Measurements from ENCODE around the gene MKRN1. TPM values are rescaled to one million over a fixed set of nuclear protein-coding genes. Genes with fewer than 3 reads are reported as not detected.

MKRN1 gene
- total RNA-seq, 1 experiment from 2014 or later = 182 TPM

- CTCF ChIA-PET = interaction anchor here (0.6 to 1.5 kb wide), 3 partner anchors 36 to 802 kb away, joined by 4 to 7 read pairs (median 5); no protein-coding TSS in a partner anchor
- peak; percentile 35 to 68 for DNase-seq
- no peak overlapping the region for H2AFZ ChIP-seq
- H3F3A ChIP-seq (ENCODE audit: insufficient read depth, low read depth) = peaks cover 22% of the 10 kb centered on the region; the same call in 1 of the 2 replicates
- no peaks in the 10 kb centered on the region for H3K9me3 ChIP-seq (ENCODE audit: insufficient read depth, low read depth)
- no peak overlapping the region for H3K4me3 ChIP-seq
- no TSS peak for BruUV-seq (replicated peaks)
- H3K9me2 ChIP-seq (ENCODE audit: insufficient read depth) = no peaks in the 10 kb centered on the region
- intact Hi-C loops (cut with micrococcal nuclease; ENCODE audit: unreplicated experiment) = loop anchor here (1.0 to 10.0 kb wide), 4 partner anchors 42 to 449 kb away; partner anchors contain the start of gene BRAF
- no peaks in the 10 kb centered on the region for H3K27me3 ChIP-seq (ENCODE audit: insufficient read depth, low read depth)
- peak; percentile 83 for TF ChIP-seq CTCF (conservative IDR thresholded peaks at IDR 0.05)
- no peak for TF ChIP-seq EZH2 (IDR thresholded peaks at IDR 0.05; ENCODE audit: low read depth)
- H3K4me2 ChIP-seq = peak overlapping the region; percentile 99
- H3K36me3 ChIP-seq (ENCODE audit: low read depth) = 0 out of 2 replicates have a peak, but pooled peaks cover 2% of the 10 kb centered on the region
- peaks cover 26% of the 10 kb centered on the region for H3K4me1 ChIP-seq (replicated peaks; ENCODE audit: insufficient read depth)
- POLR2A ChIA-PET (ENCODE audit: unreplicated experiment) = no interaction called here
- peaks cover 80% of the 10 kb centered on the region for H3K79me2 ChIP-seq (ENCODE audit: low read depth)
- H4K20me1 ChIP-seq (ENCODE audit: insufficient read depth) = peaks cover 71% of the 10 kb centered on the region
- H3K27ac ChIP-seq = no peak overlapping the region
Observed at GRCh38 chr7:140475747-140476333, 3.5 kb downstream of the MKRN1 start.

GRCh38 chr7:140463111-140463510 lies 16.2 kb downstream of the MKRN1 start:
- ChIA-PET CTCF (no interaction called here), POLR2A (ENCODE audit: unreplicated experiment) (interaction anchor here (0.7 kb wide), 1 partner anchor 253 kb away, joined by 4 read pairs; no protein-coding TSS in a partner anchor)
- no peaks in the 10 kb centered on the region for H3K27me3 ChIP-seq (ENCODE audit: insufficient read depth, low read depth)
- no peak overlapping the region for H3K4me3 ChIP-seq
- H2AFZ ChIP-seq = no peak overlapping the region
- no TSS peak for BruUV-seq (replicated peaks)
- peaks cover 73% of the 10 kb centered on the region for H4K20me1 ChIP-seq (ENCODE audit: insufficient read depth)
- H3K9me2 ChIP-seq (ENCODE audit: insufficient read depth) = no peaks in the 10 kb centered on the region
- peaks cover 51% of the 10 kb centered on the region for H3K79me2 ChIP-seq (ENCODE audit: low read depth)
- H3K27ac ChIP-seq = no peak overlapping the region
- no peak for DNase-seq
- 0 out of 2 replicates have a peak, but pooled peaks cover 3% of the 10 kb centered on the region for H3F3A ChIP-seq (ENCODE audit: insufficient read depth, low read depth)
- H3K4me1 ChIP-seq (replicated peaks; ENCODE audit: insufficient read depth) = no peaks in the 10 kb centered on the region
- TF ChIP-seq CTCF (conservative IDR thresholded peaks at IDR 0.05) (no peak), EZH2 (IDR thresholded peaks at IDR 0.05; ENCODE audit: low read depth) (no peak)
- no peak overlapping the region for H3K4me2 ChIP-seq
- H3K36me3 ChIP-seq (ENCODE audit: low read depth) = peaks cover 33% of the 10 kb centered on the region
- intact Hi-C loops (cut with micrococcal nuclease; ENCODE audit: unreplicated experiment) = no loop called here
- H3K9me3 ChIP-seq (ENCODE audit: insufficient read depth, low read depth) = no peaks in the 10 kb centered on the region

- intact Hi-C loops (cut with micrococcal nuclease; ENCODE audit: unreplicated experiment) = no loop called here
- POLR2A ChIA-PET (ENCODE audit: unreplicated experiment) = no interaction called here
- no peak overlapping the region for H3K27ac ChIP-seq
- no peaks in the 10 kb centered on the region for H3K9me3 ChIP-seq (ENCODE audit: insufficient read depth, low read depth)
- CTCF ChIA-PET = no interaction called here
- no peaks in the 10 kb centered on the region; the same call in 1 of the 2 replicates for H3F3A ChIP-seq (ENCODE audit: insufficient read depth, low read depth)
- no peaks in the 10 kb centered on the region for H3K4me1 ChIP-seq (replicated peaks; ENCODE audit: insufficient read depth)
- H4K20me1 ChIP-seq (ENCODE audit: insufficient read depth) = peaks cover 62% of the 10 kb centered on the region
- H3K36me3 ChIP-seq (ENCODE audit: low read depth) = peaks cover 52% of the 10 kb centered on the region
- DNase-seq = no peak
- H3K9me2 ChIP-seq (ENCODE audit: insufficient read depth) = no peaks in the 10 kb centered on the region
- no peak overlapping the region for H2AFZ ChIP-seq
- TF ChIP-seq EZH2 (IDR thresholded peaks at IDR 0.05; ENCODE audit: low read depth) (no peak), CTCF (conservative IDR thresholded peaks at IDR 0.05) (no peak)
- H3K79me2 ChIP-seq (ENCODE audit: low read depth) = peaks cover 37% of the 10 kb centered on the region
- H3K27me3 ChIP-seq (ENCODE audit: insufficient read depth, low read depth) = no peaks in the 10 kb centered on the region
- no peak overlapping the region for H3K4me3 ChIP-seq
- BruUV-seq (replicated peaks) = no TSS peak
- no peak overlapping the region for H3K4me2 ChIP-seq
Observed at GRCh38 chr7:140458916-140459315, 20.4 kb downstream of the MKRN1 start.
